Measurements from ENCODE around the gene MAPK12. TPM values are rescaled to one million over a fixed set of nuclear protein-coding genes. Genes with fewer than 3 reads are reported as not detected.

Gene MAPK12
- total and polyA plus RNA-seq, 2 donors (not counting 3 experiments of a cell fraction or from before 2014, with no cell fraction given) = 72.3 to 86.8 TPM

- POLR2A ChIA-PET = interaction anchor here (0.9 kb wide), 1 partner anchor 11 kb away, joined by 4 read pairs; no protein-coding TSS in a partner anchor
- Histone ChIP-seq H3K4me3 (replicated peaks in 1 of 3; ENCODE audit: insufficient read depth in 1 of 3, low read depth in 1 of 3, low read length in 3 of 3) (peak overlapping the region in 1 of 3 experiments; percentile 95), H3K27me3 (ENCODE audit: control insufficient read depth in 2 of 2, insufficient read depth in 2 of 2, low read length in 2 of 2) (no peaks in the 10 kb centered on the region), H4K20me1 (replicated peaks; ENCODE audit: control insufficient read depth, extremely low read depth, insufficient read depth, low read length) (no peaks in the 10 kb centered on the region), H3K9ac (replicated peaks; ENCODE audit: extremely low read depth, insufficient read depth, low read length) (no peak overlapping the region), H3K9me1 (replicated peaks; ENCODE audit: control insufficient read depth, extremely low read depth, insufficient read depth, low read length) (no peaks in the 10 kb centered on the region), H3K9me3 (replicated peaks; ENCODE audit: control insufficient read depth, insufficient read depth, low read length) (no peaks in the 10 kb centered on the region), H3K4me2 (ENCODE audit: insufficient read depth, low read length) (no peak overlapping the region), H3K4me1 (ENCODE audit: control insufficient read depth, extremely low read depth, insufficient read depth, low read length) (peaks cover 33% of the 10 kb centered on the region), H3K79me2 (ENCODE audit: control insufficient read depth, insufficient read depth, low read length) (peaks cover 68% of the 10 kb centered on the region), H3K27ac (ENCODE audit: insufficient read depth, low read depth, low read length) (peak overlapping the region; percentile 79), H3K36me3 (ENCODE audit: control insufficient read depth in 2 of 2, extremely low read depth in 1 of 2, insufficient read depth in 2 of 2, low read length in 2 of 2) (peaks cover 0 to 6% of the 10 kb centered on the region in 2 experiments), H2AFZ (ENCODE audit: low read depth, low read length) (no peak overlapping the region)
- FAIRE-seq (no peak), DNase-seq (ENCODE audit: low read depth, low spot score) (no peak)
- BruUV-seq (replicated peaks) = no TSS peak
- no peak for TF ChIP-seq POLR2A (IDR thresholded peaks at IDR 0.05; ENCODE audit: low read depth, low read length)
- no peak for TF ChIP-seq FOS (IDR thresholded peaks at IDR 0.05; ENCODE audit: borderline replicate concordance, insufficient read depth, low read length)
- TF ChIP-seq JUN (IDR thresholded peaks at IDR 0.05; ENCODE audit: borderline replicate concordance, insufficient read depth, insufficient read length, low read depth) = no peak
- no peak for TF ChIP-seq CTCF (IDR thresholded peaks at IDR 0.05; ENCODE audit: extremely low read depth in 1 of 2, insufficient read depth in 1 of 2, low read depth in 1 of 2, low read length in 2 of 2)
- TF ChIP-seq EZH2 (IDR thresholded peaks at IDR 0.05; ENCODE audit: borderline replicate concordance, low read depth, low read length, severe bottlenecking) = no peak
- TF ChIP-seq GATA2 (IDR thresholded peaks at IDR 0.05; ENCODE audit: insufficient read depth, insufficient read length, low read depth, low read length) = no peak
- no peak for TF ChIP-seq MYC (IDR thresholded peaks at IDR 0.05; ENCODE audit: low read depth, low read length)
- no peak for TF ChIP-seq MAX (IDR thresholded peaks at IDR 0.05; ENCODE audit: insufficient read depth, insufficient read length)
- TF ChIP-seq POLR2AphosphoS5 (IDR thresholded peaks at IDR 0.05; ENCODE audit: insufficient read depth, low read depth, low read length) = no peak
- dilution Hi-C loops (cut with MboI; ENCODE audit: extremely low pct_ligation_motif_present, low sequenced_read_pairs) = no loop called here
- CTCF ChIA-PET = interaction anchor here (1.0 to 3.6 kb wide), 6 partner anchors 11 to 37 kb away, joined by 3 to 26 read pairs (median 10); no protein-coding TSS in a partner anchor
- intact Hi-C loops (cut with micrococcal nuclease) = loop anchor here (5.0 kb wide), 1 partner anchor 38 kb away; the partner anchor contains the start of gene PPP6R2
Observed at GRCh38 chr22:50304528-50305392, 43.3 kb upstream of the MAPK12 start.

All from endothelial cell of umbilical vein (primary cell).